ENCODE results near the gene RRAS.

Gene RRAS

DNA sequence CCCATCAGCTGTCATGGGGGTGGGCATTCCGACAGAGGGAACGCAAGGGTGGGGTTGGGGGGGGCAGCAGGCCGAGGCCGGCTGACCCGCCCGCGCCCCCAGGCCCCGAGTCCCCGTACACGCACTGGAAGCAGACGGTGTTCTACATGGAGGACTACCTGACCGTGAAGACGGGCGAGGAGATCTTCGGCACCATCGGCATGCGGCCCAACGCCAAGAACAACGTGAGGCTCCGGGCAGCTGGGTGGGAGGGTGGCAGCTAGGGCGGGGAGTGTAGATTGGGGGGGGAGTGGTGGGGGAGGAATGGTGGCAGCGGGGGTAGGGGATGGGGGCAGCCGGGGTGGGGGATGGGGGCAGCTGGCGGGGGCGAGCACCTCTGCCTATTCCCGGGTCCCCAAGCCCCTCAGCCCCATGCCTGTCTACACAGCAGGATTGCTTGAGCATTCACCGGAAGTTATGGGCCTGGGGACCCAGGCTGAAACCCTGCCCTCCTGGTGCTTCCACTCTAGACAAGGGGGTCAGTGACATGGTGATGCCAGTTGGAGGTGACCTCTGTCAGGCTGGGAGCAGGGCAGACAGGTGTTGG is 46.7 kb upstream of the RRAS start:
- peaks cover 49% of the 10 kb centered on the region for H3K36me3 ChIP-seq

GRCh38 chr19:49685845-49686332 is 45.9 kb upstream of the RRAS start:
- Histone ChIP-seq H3K4me3 (ENCODE audit: low read depth, low read length) (no peak overlapping the region), H3K36me3 (peaks cover 56% of the 10 kb centered on the region), H3K4me1 (peaks cover 2% of the 10 kb centered on the region), H3K27me3 (peaks cover 5% of the 10 kb centered on the region; the same call in 1 of the 2 replicates), H3K9me3 (no peaks in the 10 kb centered on the region)
- no peak for DNase-seq
- TF ChIP-seq, protein P1, sequence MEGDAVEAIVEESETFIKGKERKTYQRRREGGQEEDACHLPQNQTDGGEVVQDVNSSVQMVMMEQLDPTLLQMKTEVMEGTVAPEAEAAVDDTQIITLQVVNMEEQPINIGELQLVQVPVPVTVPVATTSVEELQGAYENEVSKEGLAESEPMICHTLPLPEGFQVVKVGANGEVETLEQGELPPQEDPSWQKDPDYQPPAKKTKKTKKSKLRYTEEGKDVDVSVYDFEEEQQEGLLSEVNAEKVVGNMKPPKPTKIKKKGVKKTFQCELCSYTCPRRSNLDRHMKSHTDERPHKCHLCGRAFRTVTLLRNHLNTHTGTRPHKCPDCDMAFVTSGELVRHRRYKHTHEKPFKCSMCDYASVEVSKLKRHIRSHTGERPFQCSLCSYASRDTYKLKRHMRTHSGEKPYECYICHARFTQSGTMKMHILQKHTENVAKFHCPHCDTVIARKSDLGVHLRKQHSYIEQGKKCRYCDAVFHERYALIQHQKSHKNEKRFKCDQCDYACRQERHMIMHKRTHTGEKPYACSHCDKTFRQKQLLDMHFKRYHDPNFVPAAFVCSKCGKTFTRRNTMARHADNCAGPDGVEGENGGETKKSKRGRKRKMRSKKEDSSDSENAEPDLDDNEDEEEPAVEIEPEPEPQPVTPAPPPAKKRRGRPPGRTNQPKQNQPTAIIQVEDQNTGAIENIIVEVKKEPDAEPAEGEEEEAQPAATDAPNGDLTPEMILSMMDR (IDR thresholded peaks at IDR 0.05; ENCODE audit: low read depth, low read length) = no peak

More for the DNA sequence above, 46.7 kb upstream of the RRAS start:
- TF ChIP-seq, protein P1 (IDR thresholded peaks at IDR 0.05; ENCODE audit: low read depth, low read length) = no peak
- DNase-seq = no peak
- no peak overlapping the region for H3K4me3 ChIP-seq (ENCODE audit: low read depth, low read length)
- peaks cover 11% of the 10 kb centered on the region; the same call in 1 of the 2 replicates for H3K27me3 ChIP-seq
- H3K9me3 ChIP-seq = no peaks in the 10 kb centered on the region
- peaks cover 3% of the 10 kb centered on the region; the same call in 1 of the 2 replicates for H3K4me1 ChIP-seq

- no peak overlapping the region for H3K4me3 ChIP-seq (ENCODE audit: low read depth, low read length)
- H3K9me3 ChIP-seq = no peaks in the 10 kb centered on the region
- no peak for DNase-seq
- peaks cover 62% of the 10 kb centered on the region for H3K36me3 ChIP-seq
- peaks cover 8% of the 10 kb centered on the region for H3K4me1 ChIP-seq
- TF ChIP-seq, protein P1 (IDR thresholded peaks at IDR 0.05; ENCODE audit: low read depth, low read length) = no peak
- no peaks in the 10 kb centered on the region for H3K27me3 ChIP-seq
Observed at GRCh38 chr19:49684983-49685553, 45.1 kb upstream of the RRAS start.

- H3K36me3 ChIP-seq = peaks cover 62% of the 10 kb centered on the region
- peak; percentile 52 for DNase-seq
- peaks cover 12% of the 10 kb centered on the region for H3K4me1 ChIP-seq
- H3K4me3 ChIP-seq (ENCODE audit: low read depth, low read length) = no peak overlapping the region
- H3K9me3 ChIP-seq = no peaks in the 10 kb centered on the region
- TF ChIP-seq, protein P1 (IDR thresholded peaks at IDR 0.05; ENCODE audit: low read depth, low read length) = peak; percentile 62
- H3K27me3 ChIP-seq = no peaks in the 10 kb centered on the region
Observed at GRCh38 chr19:49684251-49684982, 44.5 kb upstream of the RRAS start.

DNA sequence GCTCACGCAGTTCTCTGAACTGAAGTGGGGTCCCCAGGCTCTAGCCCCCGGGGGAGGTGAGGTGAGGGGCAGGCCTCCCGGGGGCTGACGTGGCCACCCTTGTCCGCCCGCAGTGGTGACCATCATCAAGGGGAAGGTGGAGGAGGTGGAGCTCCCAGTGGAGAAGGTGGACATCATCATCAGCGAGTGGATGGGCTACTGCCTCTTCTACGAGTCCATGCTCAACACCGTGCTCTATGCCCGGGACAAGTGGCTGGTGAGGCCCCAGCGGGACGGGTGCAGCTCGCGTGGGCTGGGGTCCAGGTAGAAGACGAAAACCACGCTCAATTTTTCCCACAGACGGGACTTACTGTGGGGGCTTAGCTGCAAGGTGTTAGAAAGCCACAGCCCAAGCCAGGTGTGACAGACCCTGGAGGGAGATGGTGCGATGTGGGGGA is 43.9 kb upstream of the RRAS start:
- Histone ChIP-seq H3K4me1 (peaks cover 12% of the 10 kb centered on the region), H3K36me3 (peaks cover 62% of the 10 kb centered on the region), H3K27me3 (no peaks in the 10 kb centered on the region), H3K4me3 (ENCODE audit: low read depth, low read length) (no peak overlapping the region), H3K9me3 (no peaks in the 10 kb centered on the region)
- DNase-seq = no peak
- TF ChIP-seq, protein P1 (IDR thresholded peaks at IDR 0.05; ENCODE audit: low read depth, low read length) = no peak
